ENCODE measurements around the gene TMEM131. TPM values are rescaled to one million over a fixed set of nuclear protein-coding genes. Genes with fewer than 3 reads are reported as not detected.
"Not testable (repeated sequence)": the region's sequence is repeated elsewhere in the genome, so short reads cannot be mapped to it uniquely, and the experiment has no call there.

The TMEM131 gene
- total RNA-seq, 2 donors from 2014 or later, result 20.7 to 21.8 TPM

DNA sequence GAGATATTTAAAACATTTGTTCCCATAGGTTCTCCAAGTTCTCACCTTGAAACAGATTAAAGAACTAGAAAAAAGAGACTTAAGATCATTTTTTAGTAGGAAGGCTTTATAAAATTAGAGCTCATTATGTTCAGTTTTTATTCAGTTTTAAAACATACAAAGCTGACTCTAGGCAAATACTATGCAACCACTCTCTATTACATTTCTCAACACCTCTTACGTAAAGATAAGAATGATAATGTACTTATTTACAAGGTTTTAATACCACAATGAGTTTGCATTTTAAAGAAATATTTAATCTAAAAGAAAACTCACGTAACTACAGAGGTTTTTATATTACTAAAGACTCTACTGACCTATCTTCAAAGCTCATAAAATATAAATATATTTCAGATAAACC is 68.8 kb downstream of the TMEM131 start:
- Histone ChIP-seq H3K27me3 (no peaks in the 10 kb centered on the region), H3K36me3 (peaks cover 15% of the 10 kb centered on the region), H3K9me3 (no peaks in the 10 kb centered on the region), H3K27ac (no peak overlapping the region), H3K4me1 (peaks cover 0 to 27% of the 10 kb centered on the region in 2 donors), H3K4me3 (no peak overlapping the region)
- TF ChIP-seq, protein P1, sequence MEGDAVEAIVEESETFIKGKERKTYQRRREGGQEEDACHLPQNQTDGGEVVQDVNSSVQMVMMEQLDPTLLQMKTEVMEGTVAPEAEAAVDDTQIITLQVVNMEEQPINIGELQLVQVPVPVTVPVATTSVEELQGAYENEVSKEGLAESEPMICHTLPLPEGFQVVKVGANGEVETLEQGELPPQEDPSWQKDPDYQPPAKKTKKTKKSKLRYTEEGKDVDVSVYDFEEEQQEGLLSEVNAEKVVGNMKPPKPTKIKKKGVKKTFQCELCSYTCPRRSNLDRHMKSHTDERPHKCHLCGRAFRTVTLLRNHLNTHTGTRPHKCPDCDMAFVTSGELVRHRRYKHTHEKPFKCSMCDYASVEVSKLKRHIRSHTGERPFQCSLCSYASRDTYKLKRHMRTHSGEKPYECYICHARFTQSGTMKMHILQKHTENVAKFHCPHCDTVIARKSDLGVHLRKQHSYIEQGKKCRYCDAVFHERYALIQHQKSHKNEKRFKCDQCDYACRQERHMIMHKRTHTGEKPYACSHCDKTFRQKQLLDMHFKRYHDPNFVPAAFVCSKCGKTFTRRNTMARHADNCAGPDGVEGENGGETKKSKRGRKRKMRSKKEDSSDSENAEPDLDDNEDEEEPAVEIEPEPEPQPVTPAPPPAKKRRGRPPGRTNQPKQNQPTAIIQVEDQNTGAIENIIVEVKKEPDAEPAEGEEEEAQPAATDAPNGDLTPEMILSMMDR (IDR thresholded peaks at IDR 0.05), result no peak
- DNase-seq (ENCODE audit: low spot score), result no peak

DNA sequence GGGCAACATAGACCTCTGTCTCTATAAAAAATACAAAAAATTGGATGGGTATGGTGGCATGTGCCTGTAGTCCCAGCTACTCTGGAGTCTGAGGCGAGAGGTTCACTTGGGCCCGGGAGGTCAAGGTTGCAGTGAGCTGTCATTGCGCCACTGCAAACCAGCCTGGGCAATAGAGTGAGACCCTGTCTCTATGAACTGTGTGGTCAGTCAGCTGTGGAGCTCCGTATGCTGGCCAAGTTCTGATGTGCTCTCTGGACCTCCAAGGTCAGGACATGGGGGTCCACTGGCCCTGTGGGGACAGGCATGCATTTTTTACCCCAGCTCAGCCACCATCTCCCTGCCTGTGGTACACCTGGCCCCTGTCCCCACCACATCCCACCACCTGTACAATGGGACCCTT is 71.6 kb downstream of the TMEM131 start:
- Histone ChIP-seq H3K36me3 (peaks cover 15% of the 10 kb centered on the region), H3K27ac (no peak overlapping the region), H3K27me3 (no peaks in the 10 kb centered on the region), H3K4me1 (peaks cover 0 to 3% of the 10 kb centered on the region in 2 donors), H3K9me3 (no peaks in the 10 kb centered on the region), H3K4me3 (no peak overlapping the region)
- TF ChIP-seq, protein P1 (IDR thresholded peaks at IDR 0.05), result no peak
- no peak for DNase-seq (ENCODE audit: low spot score)

DNA sequence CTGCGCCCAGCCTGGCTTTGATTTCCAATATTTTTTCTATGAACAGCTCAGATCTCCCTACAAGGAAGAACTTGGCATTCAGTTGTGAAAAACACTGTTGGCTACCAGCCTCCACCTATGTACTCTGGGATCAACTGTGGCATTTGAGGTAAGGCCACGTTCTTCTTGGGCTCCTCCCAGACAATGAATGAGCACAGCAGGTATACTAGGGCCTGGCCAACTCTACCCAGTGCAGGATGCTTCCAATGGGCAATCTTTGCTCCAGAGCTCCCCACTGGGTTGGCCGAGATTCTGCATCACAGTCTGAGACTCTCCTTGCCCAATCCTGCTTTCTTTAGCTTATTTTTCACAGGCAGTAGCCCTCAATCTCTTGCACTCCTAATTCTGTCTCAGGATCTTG is 75.9 kb downstream of the TMEM131 start:
- TF ChIP-seq, protein P1 (IDR thresholded peaks at IDR 0.05), result no peak
- no peak for DNase-seq (ENCODE audit: low spot score)
- no peaks in the 10 kb centered on the region for H3K9me3 ChIP-seq
- peaks cover 10% of the 10 kb centered on the region for H3K36me3 ChIP-seq
- H3K27me3 ChIP-seq, result no peaks in the 10 kb centered on the region
- peaks cover 0 to 5% of the 10 kb centered on the region in 2 donors for H3K4me1 ChIP-seq
- H3K27ac ChIP-seq, result no peak overlapping the region
- no peak overlapping the region for H3K4me3 ChIP-seq

DNA sequence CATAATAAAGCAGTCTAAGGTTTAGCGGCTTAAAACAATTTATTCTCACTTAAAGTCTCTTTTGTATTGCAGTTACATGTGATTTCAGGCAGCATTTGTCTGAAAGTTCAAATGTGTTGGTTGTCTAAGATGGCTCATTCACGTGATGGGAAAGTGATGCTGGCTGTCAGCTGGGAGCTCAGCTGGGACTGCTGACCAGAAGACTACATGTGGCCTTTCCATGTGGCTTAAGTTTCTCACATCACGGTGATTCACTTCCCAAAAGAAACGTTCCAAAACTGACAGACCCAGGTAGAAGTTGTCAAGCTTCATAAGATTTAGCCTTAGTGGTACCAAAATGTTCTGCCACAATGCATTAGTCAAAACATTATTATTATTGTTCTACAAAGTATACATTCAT is 76.9 kb downstream of the TMEM131 start:
- Histone ChIP-seq H3K4me3 (no peak overlapping the region), H3K27ac (no peak overlapping the region), H3K4me1 (peaks cover 0 to 5% of the 10 kb centered on the region in 2 donors), H3K9me3 (no peaks in the 10 kb centered on the region), H3K27me3 (no peaks in the 10 kb centered on the region), H3K36me3 (no peaks in the 10 kb centered on the region)
- TF ChIP-seq, protein P1 (IDR thresholded peaks at IDR 0.05), result no peak
- DNase-seq (ENCODE audit: low spot score), result no peak

DNA sequence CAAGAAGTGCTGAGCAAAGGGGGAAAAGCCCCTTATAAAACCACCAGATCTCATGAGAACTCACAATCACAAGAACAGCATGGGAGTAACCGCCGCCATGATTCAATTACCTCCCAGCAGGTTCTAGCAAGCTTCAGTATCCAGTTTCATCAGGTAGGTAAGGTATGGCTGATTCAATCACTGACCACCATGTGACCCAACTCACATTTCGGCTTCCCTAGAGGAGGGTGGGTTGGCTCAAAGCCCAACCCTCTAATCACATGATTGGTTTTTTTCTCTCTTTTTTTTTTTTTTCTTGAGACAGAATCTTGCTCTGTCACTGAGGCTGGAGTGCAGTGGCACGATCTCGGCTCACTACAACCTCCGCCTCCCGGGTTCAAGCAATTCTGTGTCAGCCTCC is 78.1 kb downstream of the TMEM131 start:
- not testable (repeated sequence) for H3K4me1 ChIP-seq; H3K27ac ChIP-seq; DNase-seq (ENCODE audit: low spot score)

DNA sequence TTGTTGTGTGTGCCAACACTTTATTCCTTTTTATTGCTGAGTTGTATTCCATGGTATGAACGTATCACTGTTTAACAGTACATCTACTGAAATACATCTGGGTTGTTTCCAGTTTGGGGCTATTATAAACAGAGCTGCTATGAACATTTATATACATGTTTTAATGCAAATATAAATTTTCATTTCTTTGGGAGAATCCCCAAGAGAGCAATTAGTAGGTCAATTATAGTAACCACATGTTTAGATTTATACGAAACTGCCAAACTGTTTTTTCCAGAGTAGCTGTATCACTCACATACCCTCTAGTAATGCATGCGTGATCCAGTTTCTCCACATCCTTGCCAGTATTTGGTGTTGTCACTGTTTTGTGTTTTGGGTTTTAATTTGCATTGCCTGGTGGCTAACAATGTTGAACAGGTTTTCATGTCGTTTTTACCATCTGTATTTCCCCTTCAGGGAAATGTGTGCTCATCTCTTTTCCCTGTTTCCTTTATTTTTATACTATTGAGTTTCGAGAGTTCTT is 81.0 kb downstream of the TMEM131 start:
- peaks cover 0 to 5% of the 10 kb centered on the region in 2 donors for H3K4me1 ChIP-seq
- no peak overlapping the region for H3K4me3 ChIP-seq
- H3K9me3 ChIP-seq, result no peaks in the 10 kb centered on the region
- H3K27ac ChIP-seq, result no peak overlapping the region
- no peaks in the 10 kb centered on the region for H3K36me3 ChIP-seq
- DNase-seq (ENCODE audit: low spot score), result no peak
- TF ChIP-seq, protein P1 (IDR thresholded peaks at IDR 0.05), result no peak
- no peaks in the 10 kb centered on the region for H3K27me3 ChIP-seq

More for the DNA sequence above, 78.1 kb downstream of the TMEM131 start:
- not testable (repeated sequence) for H3K36me3 ChIP-seq, H3K9me3 ChIP-seq, H3K4me3 ChIP-seq, H3K27me3 ChIP-seq
